Osteoblast (primary cell): Measurements from ENCODE around the gene LETM1. TPM values are rescaled to one million over a fixed set of nuclear protein-coding genes. Genes with fewer than 3 reads are reported as not detected.
"Not testable (repeated sequence)": the region's sequence is repeated elsewhere in the genome, so short reads cannot be mapped to it uniquely, and the experiment has no call there.

Experiments
- DNase-seq: peaks from one replicate; pipeline ENCODE4 v3.0.0; 2011; ENCODE audit warnings: low spot score, mixed read lengths; ENCODE audit not compliant: insufficient read length; ENCODE audit errors: missing footprints
- H2AFZ ChIP-seq: 2 replicates; pipeline ENCODE4 v1.6.0; 2011; ENCODE audit warnings: mild to moderate bottlenecking, low read length
- H3K27ac ChIP-seq: 2 replicates; pipeline ENCODE4 v1.5.1; 2011; ENCODE audit warnings: mild to moderate bottlenecking, low read depth, low read length, moderate library complexity
- H3K27me3 ChIP-seq: 2 replicates; pipeline ENCODE4 v1.6.0; 2012; ENCODE audit warnings: mild to moderate bottlenecking, control low read depth, inconsistent platforms, low read length, moderate library complexity; ENCODE audit not compliant: insufficient read depth
- H3K36me3 ChIP-seq: 2 replicates; pipeline ENCODE4 v1.5.1; 2011; ENCODE audit warnings: mild to moderate bottlenecking, low read length, control low read depth, moderate library complexity; ENCODE audit not compliant: insufficient read depth
- H3K4me1 ChIP-seq: 2 replicates; pipeline ENCODE4 v1.5.1; 2011; ENCODE audit warnings: mild to moderate bottlenecking, low read length, control low read depth, moderate library complexity; ENCODE audit not compliant: insufficient read depth
- H3K4me2 ChIP-seq: 2 replicates; pipeline ENCODE4 v1.6.0; 2011; ENCODE audit warnings: mild to moderate bottlenecking, low read length; ENCODE audit not compliant: insufficient read depth
- H3K4me3 ChIP-seq: fragments of 200-600 bp; sonication (generic); 3 replicates; pipeline ENCODE4 v1.5.1; 2012; ENCODE audit warnings: mild to moderate bottlenecking, low read length, inconsistent platforms; ENCODE audit not compliant: insufficient read depth
- H3K79me2 ChIP-seq: 2 replicates; pipeline ENCODE4 v1.6.0; 2012; ENCODE audit warnings: mild to moderate bottlenecking, low read length, control low read depth, inconsistent platforms; ENCODE audit not compliant: insufficient read depth
- H3K9me3 ChIP-seq: 2 replicates; pipeline ENCODE4 v1.5.1; 2011; ENCODE audit warnings: low read depth, low read length, control low read depth
- H4K20me1 ChIP-seq: 2 replicates; pipeline ENCODE4 v1.6.0; 2012; ENCODE audit warnings: mild to moderate bottlenecking, low read length, control low read depth; ENCODE audit not compliant: insufficient read depth
- total RNA-seq: library from RNA; depleted of rRNA; stranded (reverse); fragments of >200 nt; gene quantifications from 2 replicates; pipeline ENCODE4 v1.2.3, GENCODE V29; 2012
- TF ChIP-seq, protein P1 (sequence below): IDR thresholded peaks from 2 replicates; pipeline ENCODE4 v1.5.1; 2011; ENCODE audit warnings: mild to moderate bottlenecking, low read depth, low read length, moderate library complexity; ENCODE audit errors: extremely low read depth

The LETM1 gene
- total RNA-seq, 1 donor = 75.3 TPM

DNA sequence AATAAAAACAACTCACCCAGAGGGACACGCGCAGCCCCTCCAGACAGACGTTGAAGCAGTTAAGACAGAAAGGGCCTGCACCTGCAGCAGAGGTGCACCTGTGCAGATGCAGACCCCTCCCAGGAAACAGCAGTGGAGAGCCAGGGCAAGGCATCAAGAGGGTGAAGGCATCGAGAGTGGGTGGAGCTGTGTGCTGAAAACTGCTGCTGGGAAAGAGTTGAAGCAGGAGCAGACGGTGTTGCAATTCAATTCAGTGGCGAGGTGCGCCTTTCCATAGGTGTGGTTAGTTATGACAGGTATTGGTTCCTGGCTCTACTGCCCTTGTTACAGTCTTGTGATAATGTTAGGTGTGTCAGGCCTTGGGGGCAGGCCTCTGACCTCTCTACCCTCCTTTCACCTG lies 16.7 kb downstream of the LETM1 start:
- H3K79me2 ChIP-seq = peaks cover 55% of the 10 kb centered on the region
- TF ChIP-seq, protein P1, sequence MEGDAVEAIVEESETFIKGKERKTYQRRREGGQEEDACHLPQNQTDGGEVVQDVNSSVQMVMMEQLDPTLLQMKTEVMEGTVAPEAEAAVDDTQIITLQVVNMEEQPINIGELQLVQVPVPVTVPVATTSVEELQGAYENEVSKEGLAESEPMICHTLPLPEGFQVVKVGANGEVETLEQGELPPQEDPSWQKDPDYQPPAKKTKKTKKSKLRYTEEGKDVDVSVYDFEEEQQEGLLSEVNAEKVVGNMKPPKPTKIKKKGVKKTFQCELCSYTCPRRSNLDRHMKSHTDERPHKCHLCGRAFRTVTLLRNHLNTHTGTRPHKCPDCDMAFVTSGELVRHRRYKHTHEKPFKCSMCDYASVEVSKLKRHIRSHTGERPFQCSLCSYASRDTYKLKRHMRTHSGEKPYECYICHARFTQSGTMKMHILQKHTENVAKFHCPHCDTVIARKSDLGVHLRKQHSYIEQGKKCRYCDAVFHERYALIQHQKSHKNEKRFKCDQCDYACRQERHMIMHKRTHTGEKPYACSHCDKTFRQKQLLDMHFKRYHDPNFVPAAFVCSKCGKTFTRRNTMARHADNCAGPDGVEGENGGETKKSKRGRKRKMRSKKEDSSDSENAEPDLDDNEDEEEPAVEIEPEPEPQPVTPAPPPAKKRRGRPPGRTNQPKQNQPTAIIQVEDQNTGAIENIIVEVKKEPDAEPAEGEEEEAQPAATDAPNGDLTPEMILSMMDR = no peak
- H3K27me3 ChIP-seq = no peaks in the 10 kb centered on the region

GRCh38 chr4:1837069-1837468 lies 18.9 kb downstream of the LETM1 start:
- H3K4me1 ChIP-seq = peaks cover 23% of the 10 kb centered on the region
- H3K27me3 ChIP-seq = no peaks in the 10 kb centered on the region
- H2AFZ ChIP-seq = no peak overlapping the region
- H3K79me2 ChIP-seq = peaks cover 42% of the 10 kb centered on the region
- TF ChIP-seq, protein P1 = no peak
- H3K27ac ChIP-seq = no peak overlapping the region
- no peak overlapping the region for H3K4me3 ChIP-seq
- H3K9me3 ChIP-seq = no peaks in the 10 kb centered on the region
- peaks cover 21% of the 10 kb centered on the region for H4K20me1 ChIP-seq
- peaks cover 71% of the 10 kb centered on the region for H3K36me3 ChIP-seq
- H3K4me2 ChIP-seq = no peak overlapping the region
- DNase-seq = no peak

More for the DNA sequence above, 16.7 kb downstream of the LETM1 start:
- peaks cover 63% of the 10 kb centered on the region for H3K36me3 ChIP-seq
- no peak for DNase-seq
- H3K27ac ChIP-seq = no peak overlapping the region
- peaks cover 37% of the 10 kb centered on the region for H4K20me1 ChIP-seq
- peaks cover 32% of the 10 kb centered on the region for H3K4me1 ChIP-seq
- H3K9me3 ChIP-seq = no peaks in the 10 kb centered on the region
- H3K4me2 ChIP-seq = no peak overlapping the region
- no peak overlapping the region for H2AFZ ChIP-seq
- H3K4me3 ChIP-seq = no peak overlapping the region

DNA sequence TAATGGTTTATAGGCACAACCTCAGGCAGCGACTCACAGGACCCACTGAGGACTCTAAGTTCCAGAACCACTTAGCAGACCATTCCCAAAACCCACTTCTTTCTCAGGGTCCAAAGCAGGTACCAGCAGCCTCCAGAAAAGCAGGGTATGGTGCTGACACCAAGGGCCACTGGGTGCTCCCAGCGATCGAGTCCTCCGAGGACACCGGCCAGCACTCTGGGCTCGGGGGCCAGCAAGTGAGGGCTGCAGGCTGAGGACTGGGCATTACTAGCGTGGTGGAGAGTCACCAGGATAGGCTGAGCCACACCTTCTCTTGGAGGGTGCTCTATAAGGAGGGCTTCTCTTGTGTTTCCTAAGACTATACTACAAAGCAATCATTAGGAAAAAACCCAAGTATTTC lies 19.3 kb downstream of the LETM1 start:
- Histone ChIP-seq H3K36me3 (peaks cover 73% of the 10 kb centered on the region), H3K4me2 (no peak overlapping the region), H4K20me1 (peaks cover 17% of the 10 kb centered on the region), H3K27me3 (no peaks in the 10 kb centered on the region), H3K4me3 (no peak overlapping the region), H2AFZ (no peak overlapping the region), H3K27ac (no peak overlapping the region), H3K79me2 (peaks cover 38% of the 10 kb centered on the region), H3K4me1 (peaks cover 23% of the 10 kb centered on the region), H3K9me3 (no peaks in the 10 kb centered on the region)
- no peak for DNase-seq
- TF ChIP-seq, protein P1 = no peak

DNA sequence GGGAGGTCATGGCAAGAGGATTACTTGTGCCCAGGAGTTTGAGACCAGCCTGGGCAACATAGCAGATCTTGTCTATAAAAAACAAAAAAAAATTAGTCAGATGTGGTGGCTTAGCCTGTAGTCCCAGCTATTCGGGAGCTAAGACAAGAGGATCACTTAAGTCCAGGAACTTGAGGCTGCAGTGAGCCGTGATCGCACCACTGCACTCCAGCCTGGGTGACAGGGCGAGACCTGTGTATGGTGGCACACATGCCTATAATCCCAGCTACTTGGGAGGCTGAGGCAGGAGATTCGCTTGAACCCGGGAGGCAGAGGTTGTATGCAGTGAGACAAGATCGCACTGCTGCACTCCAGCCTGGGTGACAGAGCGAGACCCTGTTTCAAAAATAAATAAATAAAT lies 20.1 kb downstream of the LETM1 start:
- not testable (repeated sequence) for H3K4me2 ChIP-seq, H3K27ac ChIP-seq, H3K4me3 ChIP-seq, DNase-seq, H3K27me3 ChIP-seq, H3K9me3 ChIP-seq, H2AFZ ChIP-seq
- peaks cover 17% of the 10 kb centered on the region for H4K20me1 ChIP-seq
- peaks cover 30% of the 10 kb centered on the region for H3K79me2 ChIP-seq
- peaks cover 23% of the 10 kb centered on the region for H3K4me1 ChIP-seq
- H3K36me3 ChIP-seq = peaks cover 71% of the 10 kb centered on the region
